Measurements from ENCODE around the gene EGLN2.
"Not testable (repeated sequence)": the region's sequence is repeated elsewhere in the genome, so short reads cannot be mapped to it uniquely, and the experiment has no call there.

- not testable (repeated sequence) for TF ChIP-seq CTCF (IDR thresholded peaks at IDR 0.05; ENCODE audit: insufficient read depth, low read length); REST (IDR thresholded peaks at IDR 0.05; ENCODE audit: insufficient replicate concordance, low read depth); POLR2AphosphoS5 (IDR thresholded peaks at IDR 0.05; ENCODE audit: low read depth); GABPA (IDR thresholded peaks at IDR 0.05; ENCODE audit: low read depth)
Observed at GRCh38 chr19:40830741-40831140, 31.8 kb downstream of the EGLN2 start.

All from HL-60 (cell line).